Measurements from ENCODE around the gene TMEM183A. TPM values are rescaled to one million over a fixed set of nuclear protein-coding genes. Genes with fewer than 3 reads are reported as not detected.
A peak's percentile ranks its signal among the peaks of the same experiment; 100 is the strongest.

TMEM183A gene
- total and polyA plus RNA-seq, 9 donors, result 42.0 to 72.4 (median 46.6) TPM

GRCh38 chr1:203035111-203036000 is 28.2 kb downstream of the TMEM183A start:
- TF ChIP-seq POLR2A (IDR thresholded peaks at IDR 0.05), result no peak
- Histone ChIP-seq H3K9me3 (no peaks in the 10 kb centered on the region), H3K36me3 (no peaks in the 10 kb centered on the region), H3K27ac (no peak overlapping the region), H3K4me1 (ENCODE audit: insufficient read depth) (no peaks in the 10 kb centered on the region), H3K4me3 (no peak overlapping the region), H3K27me3 (no peaks in the 10 kb centered on the region)
- WGBS, 3 donors, result 71 to 82% (median 75%) methylated on average over 15 of the region's 15 CpGs
- peak in 1 of 5 donors; percentile 9 for DNase-seq
- intact Hi-C loops (cut with DNase I), result loop anchor here in 2 of 4 donors (5.0 kb wide), 1 partner anchor 182 kb away; no protein-coding TSS in a partner anchor

- TF ChIP-seq EP300 (IDR thresholded peaks at IDR 0.05) (no peak), POLR2A (IDR thresholded peaks at IDR 0.05) (no peak), CTCF (IDR thresholded peaks at IDR 0.05) (no peak)
- intact Hi-C loops (cut with DNase I), result loop anchor here in 2 of 4 donors (5.0 kb wide), 1 partner anchor 181 kb away; no protein-coding TSS in a partner anchor
- Histone ChIP-seq H3K4me1 (ENCODE audit: insufficient read depth) (no peaks in the 10 kb centered on the region), H3K27ac (no peak overlapping the region), H3K4me3 (no peak overlapping the region), H3K36me3 (no peaks in the 10 kb centered on the region), H3K27me3 (no peaks in the 10 kb centered on the region), H3K9me3 (no peaks in the 10 kb centered on the region)
- WGBS, 3 donors, result 30 to 43% (median 30%) methylated on average over 4 of the region's 4 CpGs
- DNase-seq, result no peak
Measured at GRCh38 chr1:203036135-203036534, 29.0 kb downstream of the TMEM183A start.

GRCh38 chr1:203036537-203036936 is 29.4 kb downstream of the TMEM183A start:
- intact Hi-C loops (cut with DNase I), result loop anchor here in 2 of 4 donors (5.0 kb wide), 1 partner anchor 181 kb away; no protein-coding TSS in a partner anchor

GRCh38 chr1:203037509-203038190 is 30.5 kb downstream of the TMEM183A start:
- intact Hi-C loops (cut with DNase I), result loop anchor here in 3 of 4 donors (2.0 to 5.0 kb wide), 2 partner anchors 180 to 181 kb away; no protein-coding TSS in a partner anchor
- no peaks in the 10 kb centered on the region for H3K27me3 ChIP-seq
- no peaks in the 10 kb centered on the region for H3K4me1 ChIP-seq (ENCODE audit: insufficient read depth)
- no peaks in the 10 kb centered on the region for H3K36me3 ChIP-seq
- H3K4me3 ChIP-seq, result no peak overlapping the region
- WGBS, 3 donors, result 77 to 85% (median 82%) methylated on average over 10 of the region's 10 CpGs
- H3K27ac ChIP-seq, result no peak overlapping the region
- DNase-seq, result no peak
- H3K9me3 ChIP-seq, result no peaks in the 10 kb centered on the region
- TF ChIP-seq POLR2A (IDR thresholded peaks at IDR 0.05) (no peak), CTCF (IDR thresholded peaks at IDR 0.05) (no peak), EP300 (IDR thresholded peaks at IDR 0.05) (no peak)

More at GRCh38 chr1:203036537-203036936, 29.4 kb downstream of the TMEM183A start:
- Histone ChIP-seq H3K27ac (no peak overlapping the region), H3K9me3 (no peaks in the 10 kb centered on the region), H3K4me3 (no peak overlapping the region), H3K27me3 (no peaks in the 10 kb centered on the region), H3K36me3 (no peaks in the 10 kb centered on the region), H3K4me1 (ENCODE audit: insufficient read depth) (no peaks in the 10 kb centered on the region)
- no peak for DNase-seq
- TF ChIP-seq EP300 (IDR thresholded peaks at IDR 0.05), result no peak
- TF ChIP-seq POLR2A (IDR thresholded peaks at IDR 0.05), result no peak
- TF ChIP-seq CTCF (IDR thresholded peaks at IDR 0.05), result no peak
- whole genome bisulfite sequencing, 3 donors, result 36 to 39% (median 37%) methylated on average over 2 of the region's 2 CpGs

Measured in ovary (tissue), 9 donors.